ENCODE results near the gene SLC2A6. TPM values are rescaled to one million over a fixed set of nuclear protein-coding genes. Genes with fewer than 3 reads are reported as not detected.

The SLC2A6 gene
- total RNA-seq, 4 donors from 2014 or later, result 0.29 to 3.7 (median 0.49) TPM

- WGBS, result 2% methylated on average over 6 of the region's 86 CpGs
- no peaks in the 10 kb centered on the region for H3K9me3 ChIP-seq
- TF ChIP-seq POLR2A (IDR thresholded peaks at IDR 0.05) (peak in 1 of 2 donors; percentile 27), POLR2AphosphoS5 (IDR thresholded peaks at IDR 0.05) (no peak), CTCF (IDR thresholded peaks at IDR 0.05) (no peak), EP300 (IDR thresholded peaks at IDR 0.05) (no peak)
- H3K4me1 ChIP-seq, result peaks cover 12% of the 10 kb centered on the region
- H3K4me3 ChIP-seq, result peak within 1 kb of the TSS; percentile 85
- DNase-seq (ENCODE audit: low spot score in 2 of 2), result peak; percentile 97 to 98
- no peaks in the 10 kb centered on the region for H3K27me3 ChIP-seq
- H3K36me3 ChIP-seq, result peaks cover 4% of the 10 kb centered on the region
- H3K27ac ChIP-seq, result peak within 1 kb of the TSS; percentile 88
These were observed 19.2 kb downstream of the SLC2A6 start, which contains the start of gene CACFD1 for GRCh38 chr9:133459476-133460404. Gene CACFD1 (plus strand): TSS chr9:133459978. CDS start chr9:133460067, 89 bp downstream.

- H3K9me3 ChIP-seq, result no peaks in the 10 kb centered on the region
- H3K27me3 ChIP-seq, result no peaks in the 10 kb centered on the region
- DNase-seq (ENCODE audit: low spot score in 2 of 2), result peak in 1 of 2 donors; percentile 59
- H3K36me3 ChIP-seq, result peaks cover 4% of the 10 kb centered on the region
- H3K4me3 ChIP-seq, result peak overlapping the region; percentile 85
- WGBS, result 73% methylated on average over 13 of the region's 16 CpGs
- no peak for TF ChIP-seq EP300 (IDR thresholded peaks at IDR 0.05)
- no peak for TF ChIP-seq POLR2AphosphoS5 (IDR thresholded peaks at IDR 0.05)
- TF ChIP-seq POLR2A (IDR thresholded peaks at IDR 0.05), result no peak
- no peak for TF ChIP-seq CTCF (IDR thresholded peaks at IDR 0.05)
- H3K4me1 ChIP-seq, result peaks cover 12% of the 10 kb centered on the region
- H3K27ac ChIP-seq, result no peak overlapping the region
These were observed 20.1 kb downstream of the SLC2A6 start for GRCh38 chr9:133458643-133459312.

GRCh38 chr9:133457748-133458147 lies 21.2 kb downstream of the SLC2A6 start:
- H3K27ac ChIP-seq, result no peak overlapping the region
- no peak for DNase-seq (ENCODE audit: low spot score in 2 of 2)
- 95% methylated on average over 8 of the region's 11 CpGs for WGBS
- no peaks in the 10 kb centered on the region for H3K36me3 ChIP-seq
- no peaks in the 10 kb centered on the region for H3K9me3 ChIP-seq
- no peak for TF ChIP-seq EP300 (IDR thresholded peaks at IDR 0.05)
- no peak for TF ChIP-seq POLR2A (IDR thresholded peaks at IDR 0.05)
- TF ChIP-seq POLR2AphosphoS5 (IDR thresholded peaks at IDR 0.05), result no peak
- TF ChIP-seq CTCF (IDR thresholded peaks at IDR 0.05), result no peak
- H3K4me1 ChIP-seq, result peaks cover 12% of the 10 kb centered on the region
- H3K27me3 ChIP-seq, result no peaks in the 10 kb centered on the region
- no peak overlapping the region for H3K4me3 ChIP-seq

DNA sequence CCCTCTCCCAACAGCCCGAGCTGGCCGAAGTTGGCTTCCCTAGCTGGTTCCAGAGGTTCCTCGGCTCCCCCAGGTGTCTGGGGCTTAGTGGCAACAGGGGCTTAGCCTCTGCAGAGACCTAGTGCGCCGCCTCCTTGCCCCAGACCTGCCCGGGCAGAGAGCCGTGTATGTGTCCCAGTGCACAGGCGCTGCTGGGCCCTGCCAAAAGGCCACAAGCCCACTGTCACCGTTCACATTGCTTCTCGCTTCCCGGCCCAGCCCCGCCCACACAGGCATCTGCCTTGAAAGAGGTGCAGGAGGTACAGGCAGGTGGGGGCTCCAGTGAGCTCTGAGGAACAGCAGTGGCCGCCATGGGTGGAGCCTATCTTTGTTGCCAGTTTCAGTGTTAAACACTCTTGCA lies 21.7 kb downstream of the SLC2A6 start:
- no peak overlapping the region for H3K27ac ChIP-seq
- no peaks in the 10 kb centered on the region for H3K27me3 ChIP-seq
- no peak for DNase-seq (ENCODE audit: low spot score in 2 of 2)
- H3K4me1 ChIP-seq, result peaks cover 12% of the 10 kb centered on the region
- no peaks in the 10 kb centered on the region for H3K9me3 ChIP-seq
- no peaks in the 10 kb centered on the region for H3K36me3 ChIP-seq
- no peak overlapping the region for H3K4me3 ChIP-seq
- TF ChIP-seq EP300 (IDR thresholded peaks at IDR 0.05), result no peak
- TF ChIP-seq POLR2A (IDR thresholded peaks at IDR 0.05), result no peak
- no peak for TF ChIP-seq POLR2AphosphoS5 (IDR thresholded peaks at IDR 0.05)
- TF ChIP-seq CTCF (IDR thresholded peaks at IDR 0.05), result no peak
- WGBS, result 70% methylated on average over 6 of the region's 13 CpGs

DNA sequence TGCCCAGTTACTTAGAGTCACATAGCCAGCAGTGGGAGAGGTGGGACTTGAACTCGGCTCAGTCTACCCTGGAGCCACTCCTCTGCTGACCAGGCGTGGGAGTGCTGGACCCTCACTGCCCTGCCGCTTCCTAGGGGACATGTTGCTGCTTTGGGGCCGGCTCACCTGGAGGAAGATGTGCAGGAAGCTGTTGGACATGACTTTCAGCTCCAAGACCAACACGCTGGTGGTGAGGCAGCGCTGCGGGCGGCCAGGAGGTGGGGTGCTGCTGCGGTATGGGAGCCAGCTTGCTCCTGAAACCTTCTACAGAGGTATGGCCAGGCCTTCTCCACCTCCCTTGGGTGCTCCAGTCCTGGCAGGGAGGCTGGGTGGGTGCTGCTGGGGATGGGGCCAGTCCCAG lies 22.5 kb downstream of the SLC2A6 start:
- no peaks in the 10 kb centered on the region for H3K27me3 ChIP-seq
- no peaks in the 10 kb centered on the region for H3K36me3 ChIP-seq
- no peaks in the 10 kb centered on the region for H3K9me3 ChIP-seq
- no CpG with 5 or more reads among the region's 9 CpGs for WGBS
- H3K4me1 ChIP-seq, result peaks cover 12% of the 10 kb centered on the region
- no peak overlapping the region for H3K4me3 ChIP-seq
- DNase-seq (ENCODE audit: low spot score in 2 of 2), result no peak
- no peak overlapping the region for H3K27ac ChIP-seq
- no peak for TF ChIP-seq POLR2A (IDR thresholded peaks at IDR 0.05)
- no peak for TF ChIP-seq POLR2AphosphoS5 (IDR thresholded peaks at IDR 0.05)
- no peak for TF ChIP-seq CTCF (IDR thresholded peaks at IDR 0.05)
- no peak for TF ChIP-seq EP300 (IDR thresholded peaks at IDR 0.05)
